K562 (cell line): Measurements from ENCODE around the gene SEC63. TPM values are rescaled to one million over a fixed set of nuclear protein-coding genes. Genes with fewer than 3 reads are reported as not detected.

ENCODE experiments used
- ATAC-seq: fragments of 200-7000 bp; cut with Tn5 transposase; 3 replicates; pipeline ENCODE4 v1.9.1; 2020; ENCODE audit warnings: moderate library complexity
- BruUV-seq: library from RNA; stranded (reverse); fragments of 400-500 nt; replicated peaks from 2 replicates; lab custom pipeline; 2021; lab: Mats Ljungman, UMichigan
- CTCF ChIA-PET: fragments of 300-600 bp; formaldehyde crosslinking; extraction: SDS; loops from one replicate; lab custom pipeline; 2021; ENCODE audit warnings: low intra/inter-chr PET ratio; lab: Yijun Ruan, JAX
- POLR2A ChIA-PET: fragments of 300-600, 350-650 bp; sonication (Branson Sonifier 250); formaldehyde crosslinking; extraction: SDS; loops from one replicate; lab custom pipeline; 2021; ENCODE audit warnings: antibody characterized with exemption, inconsistent platforms; lab: Yijun Ruan, JAX
- DNase-seq, 4 experiments: peaks; one replicate each; pipeline versions ENCODE4 v3.0.0 to v3.0.0-alpha.2; 2011 to 2018; ENCODE audit warnings: low spot score in 3 of 4, mixed read lengths in 3 of 4; ENCODE audit errors: extremely low read depth in 1 of 4
- FAIRE-seq: peaks from 2 replicates; lab custom pipeline; 2011; peaks lifted over from hg19 to GRCh38; lab: Jason Lieb, UNC
- H2AFZ ChIP-seq: 2 replicates; pipeline ENCODE4 v1.6.0; 2011; ENCODE audit warnings: low read depth, low read length, control low read depth, inconsistent platforms
- H3K27ac ChIP-seq: fragments of 200-600 bp; 3 replicates; pipeline ENCODE4 v1.8.0; 2011; ENCODE audit warnings: low read depth, mild to moderate bottlenecking, control low read depth, inconsistent platforms, low read length, moderate library complexity, mixed read lengths; ENCODE audit errors: extremely low read depth
- H3K27me3 ChIP-seq, 2 experiments: fragments of 300-600 bp in 1 of 2; 2 replicates in 1 of 2; 3 replicates in 1 of 2; pipeline versions ENCODE4 v1.6.0 to v1.8.0; 2011; ENCODE audit warnings: inconsistent platforms in 2 of 2, low read length in 2 of 2, mild to moderate bottlenecking in 1 of 2, mixed read lengths in 1 of 2, moderate library complexity in 1 of 2; ENCODE audit not compliant: control insufficient read depth in 2 of 2, insufficient read depth in 2 of 2
- H3K36me3 ChIP-seq: fragments of 300-600 bp; 3 replicates; pipeline ENCODE4 v1.8.0; 2011; ENCODE audit warnings: mild to moderate bottlenecking, low read length, inconsistent platforms; ENCODE audit not compliant: control insufficient read depth, insufficient read depth
- H3K4me1 ChIP-seq, 2 experiments: fragments of 200-600 bp in 1 of 2; replicated peaks in 1 of 2; 2 replicates in 1 of 2; 3 replicates in 1 of 2; pipeline versions ENCODE4 v1.5.1 to v1.8.0; 2011; ENCODE audit warnings: inconsistent platforms in 2 of 2, low read length in 2 of 2, mild to moderate bottlenecking in 1 of 2, mixed read lengths in 1 of 2, moderate library complexity in 1 of 2; ENCODE audit not compliant: control insufficient read depth in 2 of 2, insufficient read depth in 2 of 2
- H3K4me2 ChIP-seq: 2 replicates; pipeline ENCODE4 v1.6.1; 2011; ENCODE audit warnings: low read length, control low read depth, inconsistent platforms, mixed read lengths; ENCODE audit not compliant: insufficient read depth
- H3K4me3 ChIP-seq: fragments of 200-600 bp; sonication (generic), shearing (Covaris generic); 2 replicates; pipeline ENCODE4 v1.5.1; 2016; ENCODE audit warnings: control low read depth, inconsistent platforms
- H3K79me2 ChIP-seq: fragments of 200-600 bp; 3 replicates; pipeline ENCODE4 v1.8.0; 2011; ENCODE audit warnings: low read length, inconsistent platforms; ENCODE audit not compliant: control insufficient read depth, insufficient read depth
- H3K9ac ChIP-seq, 2 experiments: 2 replicates each; pipeline versions ENCODE4 v1.6.0 to v1.6.1; 2011; ENCODE audit warnings: low read depth in 2 of 2, low read length in 2 of 2, control low read depth in 1 of 2, inconsistent platforms in 1 of 2, mild to moderate bottlenecking in 1 of 2, mixed read lengths in 1 of 2; ENCODE audit not compliant: insufficient read depth in 1 of 2
- H3K9me1 ChIP-seq: one replicate; pipeline ENCODE4 v1.6.0; 2011; ENCODE audit warnings: inconsistent platforms, mild to moderate bottlenecking, low read length, moderate library complexity; ENCODE audit not compliant: control insufficient read depth, insufficient read depth
- H3K9me3 ChIP-seq: replicated peaks from 2 replicates; pipeline ENCODE4 v1.5.1; 2011; ENCODE audit warnings: low read depth, low read length, inconsistent platforms; ENCODE audit not compliant: control insufficient read depth, insufficient read depth
- H4K20me1 ChIP-seq: replicated peaks from 2 replicates; pipeline ENCODE4 v1.6.1; 2011; ENCODE audit warnings: low read length, inconsistent platforms, mixed read lengths; ENCODE audit not compliant: control insufficient read depth, insufficient read depth
- ARID1B ChIP-seq: fragments of 450-650 bp; IDR thresholded peaks from 2 replicates; pipeline ENCODE4 v1.6.1; 2016; ENCODE audit warnings: antibody characterized with exemption, mild to moderate bottlenecking, inconsistent platforms
- CEBPG ChIP-seq, 3 experiments: fragments of 200-800 bp in 1 of 3; sonication (Bioruptor generic) in 1 of 3; sonication (generic) in 1 of 3; formaldehyde crosslinking in 1 of 3; IDR thresholded peaks in 2 of 3; conservative IDR thresholded peaks in 1 of 3; 2 replicates each; pipeline versions ENCODE4 v1.6.1 to v1.8.0; 2016 to 2022; ENCODE audit warnings: missing compliant biosample characterization in 2 of 3, missing genetic modification characterization in 2 of 3, mild to moderate bottlenecking in 1 of 3, missing genetic modification reagents in 1 of 3
- ELF1 ChIP-seq: fragments of 200-800 bp; sonication (Bioruptor generic); IDR thresholded peaks from 2 replicates; pipeline ENCODE4 v1.6.1; 2016; ENCODE audit warnings: missing genetic modification characterization, missing compliant biosample characterization
- GTF2E2 ChIP-seq: fragments of 200-800 bp; sonication (Bioruptor generic); IDR thresholded peaks from 2 replicates; pipeline ENCODE4 v1.6.1; 2016; ENCODE audit warnings: missing genetic modification characterization, missing compliant biosample characterization
- HMBOX1 ChIP-seq: sonication (generic); IDR thresholded peaks from 2 replicates; pipeline ENCODE4 v1.6.1; 2016
- KDM2B ChIP-seq: fragments of 250-450 bp; sonication (Bioruptor Pico); IDR thresholded peaks from 2 replicates; pipeline ENCODE4 v1.8.0; 2021; ENCODE audit warnings: mild to moderate bottlenecking, moderate library complexity
- NFATC3 ChIP-seq: fragments of 450-650 bp; IDR thresholded peaks from 2 replicates; pipeline ENCODE4 v1.6.1; 2017; ENCODE audit warnings: mild to moderate bottlenecking
- POLR2AphosphoS2 ChIP-seq: IDR thresholded peaks from 2 replicates; pipeline ENCODE4 v1.6.1; 2012; ENCODE audit warnings: low read length, improper control_type of control experiment
- PTTG1 ChIP-seq: fragments of 450-650 bp; IDR thresholded peaks from 2 replicates; pipeline ENCODE4 v1.6.1; 2016; ENCODE audit warnings: low read depth, mild to moderate bottlenecking, missing genetic modification characterization, missing compliant biosample characterization
- PYGO2 ChIP-seq: fragments of 450-650 bp; IDR thresholded peaks from 2 replicates; pipeline ENCODE4 v1.6.1; 2016; ENCODE audit warnings: mild to moderate bottlenecking, missing genetic modification characterization, moderate library complexity, missing compliant biosample characterization
- ZNF24 ChIP-seq: fragments of 450-650 bp; IDR thresholded peaks from 2 replicates; pipeline ENCODE4 v1.6.1; 2016
- WGBS: fragments of 100-300 bp; shearing (Covaris generic); methylation state at CpG from one replicate; pipeline ENCODE4 v1.1.6; 2016; ENCODE audit warnings: low coverage, mixed read lengths; ENCODE audit not compliant: insufficient coverage; ENCODE audit errors: missing lambda C conversion rate; 5-methylcytosine and 5-hydroxymethylcytosine counted together
- in situ Hi-C: fragments of 300-500 bp; cut with MboI; formaldehyde crosslinking; loops from 4 replicates; pipeline ENCODE4 v1.15.0; 2018; ENCODE audit warnings: inconsistent platforms, mixed read lengths
- intact Hi-C: fragments of 100-400 bp; cut with micrococcal nuclease; formaldehyde crosslinking; loops from 2 replicates; pipeline ENCODE4 v1.14.2; 2022
- polyA plus RNA-seq, 8 experiments: library from polyadenylated mRNA; depleted of rRNA in 4 of 8; stranded (reverse) in 5 of 8; unstranded in 3 of 8; fragments of >200 nt; fragmentation: Nextera tagmentation in 2 of 8; fragmentation: Illumina TruSeq in 1 of 8; extraction: Ambion mirVana in 2 of 8; extraction: Trizol in 1 of 8; gene quantifications; 2 replicates each; pipeline versions ENCODE4 v1.2.1 to v1.2.3, GENCODE V29; 2011 to 2014; ENCODE audit warnings: inconsistent platforms in 1 of 8, missing spikeins in 1 of 8
- total RNA-seq, 7 experiments: library from RNA; depleted of rRNA in 6 of 7; stranded (reverse); fragments of >200 nt in 6 of 7; fragmentation: Illumina TruSeq in 2 of 7; extraction: Trizol in 2 of 7; gene quantifications; 2 replicates each; pipeline versions ENCODE4 v1.2.1 to v1.2.3, GENCODE V29; 2011 to 2021; ENCODE audit warnings: low replicate concordance in 1 of 7
- TF ChIP-seq, protein P1 (sequence below): conservative IDR thresholded peaks from 2 replicates; pipeline ENCODE4 v1.6.1; 2011; ENCODE audit warnings: low read depth, mild to moderate bottlenecking, low read length; ENCODE audit not compliant: control insufficient read depth
- TF ChIP-seq, protein P2 (sequence below), 2 experiments: IDR thresholded peaks in 1 of 2; conservative IDR thresholded peaks in 1 of 2; 2 replicates each; pipeline ENCODE4 v1.6.1; 2016; ENCODE audit warnings: low read depth in 2 of 2, mild to moderate bottlenecking in 1 of 2, missing compliant biosample characterization in 1 of 2, missing genetic modification characterization in 1 of 2, moderate library complexity in 1 of 2
- TF ChIP-seq, protein P3 (sequence below): IDR thresholded peaks from 2 replicates; pipeline ENCODE4 v1.6.1; 2016; ENCODE audit warnings: missing genetic modification characterization, missing compliant biosample characterization

SEC63 gene
- total and polyA plus RNA-seq, 9 of the 15 experiments (the other 6 are each of a cell fraction or from before 2014, with no cell fraction given): 13.8 to 74.6 (median 28.4) TPM

DNA sequence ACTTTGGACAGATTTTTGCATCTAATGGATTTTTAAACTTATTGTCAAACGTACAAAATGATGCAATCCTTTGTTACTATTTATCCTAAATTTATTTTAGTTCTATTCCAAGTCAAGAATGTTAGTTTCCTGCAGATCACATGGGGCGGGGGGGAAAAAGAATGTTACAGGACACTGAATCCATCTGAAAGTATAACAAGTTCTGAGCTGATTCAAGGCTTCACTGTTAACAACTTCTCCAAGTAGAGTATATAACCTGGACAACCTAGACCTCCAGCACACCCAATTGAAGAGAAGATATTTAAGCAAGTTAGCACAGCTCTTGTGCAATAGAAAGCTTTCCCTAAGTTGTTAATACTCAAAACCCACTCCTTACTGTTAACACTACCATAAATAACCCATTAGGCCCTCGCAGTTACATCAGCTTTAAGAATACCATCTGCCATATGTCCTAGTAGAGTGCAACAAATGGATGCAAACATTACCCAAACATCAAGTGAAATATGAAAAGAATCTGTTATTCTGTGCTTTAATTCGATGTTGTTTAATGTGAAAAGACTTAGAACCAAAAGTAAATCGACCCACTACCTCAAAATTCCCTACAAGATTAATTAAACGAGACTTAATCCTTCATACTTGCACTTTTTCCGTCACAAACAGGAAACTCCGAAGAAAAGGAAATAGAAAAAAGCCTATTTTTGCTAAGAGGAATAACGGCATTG is 1.3 kb downstream of the SEC63 start:
- Histone ChIP-seq H3K4me1 (peaks cover 12 to 23% of the 10 kb centered on the region in 2 experiments; a peak in 4 of 5 replicates), H3K36me3 (peaks cover 7% of the 10 kb centered on the region), H3K9me1 (no peaks in the 10 kb centered on the region), H2AFZ (peak overlapping the region; percentile 81; the same call in 1 of the 2 replicates), H3K4me3 (peak overlapping the region; percentile 94), H4K20me1 (no peaks in the 10 kb centered on the region), H3K9me3 (no peaks in the 10 kb centered on the region), H3K9ac (peak overlapping the region; percentile 88 to 97), H3K27ac (peak overlapping the region; percentile 95), H3K79me2 (peaks cover 65% of the 10 kb centered on the region), H3K4me2 (peak overlapping the region; percentile 88), H3K27me3 (no peaks in the 10 kb centered on the region)
- ATAC-seq: peak; percentile 7
- DNase-seq: peak in 2 of 4 experiments; percentile 22 to 34
- under 1% methylated on average over 9 of the region's 9 CpGs for WGBS
- POLR2A ChIA-PET: interaction anchor here (0.6 to 4.9 kb wide), 10 partner anchors 10 to 1052 kb away, joined by 3 to 32 read pairs (median 3); no protein-coding TSS in a partner anchor
- BruUV-seq: no TSS peak
- intact Hi-C loops: no loop called here
- in situ Hi-C loops: no loop called here
- peak; percentile 57 for FAIRE-seq
- CTCF ChIA-PET: no interaction called here
- TF ChIP-seq POLR2AphosphoS2 (no peak), KDM2B (CRISPR knock-in tag) (no peak), PYGO2 (no peak), ZNF24 (peak; percentile 29; the same call in 1 of the 2 replicates), HMBOX1 (peak; percentile 81), CEBPG (CRISPR knock-in tag; IDR thresholded peaks at IDR 0.05) (peak; percentile 78), CEBPG (tag; conservative IDR thresholded peaks at IDR 0.05 in 1 of 2, IDR thresholded peaks at IDR 0.05 in 1 of 2) (peak; percentile 86 to 93), ARID1B (0 out of 2 replicates have a peak, but pooled peaks have one; percentile 3), NFATC3 (peak; percentile 55; the same call in 1 of the 2 replicates), ELF1 (tag) (no peak), PTTG1 (no peak), GTF2E2 (tag) (peak; percentile 35; the same call in 1 of the 2 replicates)
- TF ChIP-seq, protein P1, sequence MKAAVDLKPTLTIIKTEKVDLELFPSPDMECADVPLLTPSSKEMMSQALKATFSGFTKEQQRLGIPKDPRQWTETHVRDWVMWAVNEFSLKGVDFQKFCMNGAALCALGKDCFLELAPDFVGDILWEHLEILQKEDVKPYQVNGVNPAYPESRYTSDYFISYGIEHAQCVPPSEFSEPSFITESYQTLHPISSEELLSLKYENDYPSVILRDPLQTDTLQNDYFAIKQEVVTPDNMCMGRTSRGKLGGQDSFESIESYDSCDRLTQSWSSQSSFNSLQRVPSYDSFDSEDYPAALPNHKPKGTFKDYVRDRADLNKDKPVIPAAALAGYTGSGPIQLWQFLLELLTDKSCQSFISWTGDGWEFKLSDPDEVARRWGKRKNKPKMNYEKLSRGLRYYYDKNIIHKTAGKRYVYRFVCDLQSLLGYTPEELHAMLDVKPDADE: no peak
- TF ChIP-seq, protein P2, sequence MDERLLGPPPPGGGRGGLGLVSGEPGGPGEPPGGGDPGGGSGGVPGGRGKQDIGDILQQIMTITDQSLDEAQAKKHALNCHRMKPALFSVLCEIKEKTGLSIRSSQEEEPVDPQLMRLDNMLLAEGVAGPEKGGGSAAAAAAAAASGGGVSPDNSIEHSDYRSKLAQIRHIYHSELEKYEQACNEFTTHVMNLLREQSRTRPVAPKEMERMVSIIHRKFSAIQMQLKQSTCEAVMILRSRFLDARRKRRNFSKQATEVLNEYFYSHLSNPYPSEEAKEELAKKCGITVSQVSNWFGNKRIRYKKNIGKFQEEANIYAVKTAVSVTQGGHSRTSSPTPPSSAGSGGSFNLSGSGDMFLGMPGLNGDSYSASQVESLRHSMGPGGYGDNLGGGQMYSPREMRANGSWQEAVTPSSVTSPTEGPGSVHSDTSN (CRISPR knock-in tag; IDR thresholded peaks at IDR 0.05; ENCODE audit: low read depth): no peak
- TF ChIP-seq, protein P2 (tag; conservative IDR thresholded peaks at IDR 0.05; ENCODE audit: low read depth): 0 out of 2 replicates have a peak, but pooled peaks have one; percentile 28
- TF ChIP-seq, protein P3, sequence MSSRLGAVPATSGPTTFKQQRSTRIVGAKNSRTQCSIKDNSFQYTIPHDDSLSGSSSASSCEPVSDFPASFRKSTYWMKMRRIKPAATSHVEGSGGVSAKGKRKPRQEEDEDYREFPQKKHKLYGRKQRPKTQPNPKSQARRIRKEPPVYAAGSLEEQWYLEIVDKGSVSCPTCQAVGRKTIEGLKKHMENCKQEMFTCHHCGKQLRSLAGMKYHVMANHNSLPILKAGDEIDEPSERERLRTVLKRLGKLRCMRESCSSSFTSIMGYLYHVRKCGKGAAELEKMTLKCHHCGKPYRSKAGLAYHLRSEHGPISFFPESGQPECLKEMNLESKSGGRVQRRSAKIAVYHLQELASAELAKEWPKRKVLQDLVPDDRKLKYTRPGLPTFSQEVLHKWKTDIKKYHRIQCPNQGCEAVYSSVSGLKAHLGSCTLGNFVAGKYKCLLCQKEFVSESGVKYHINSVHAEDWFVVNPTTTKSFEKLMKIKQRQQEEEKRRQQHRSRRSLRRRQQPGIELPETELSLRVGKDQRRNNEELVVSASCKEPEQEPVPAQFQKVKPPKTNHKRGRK: no peak
